ENCODE measurements around the gene EIF4E2.

EIF4E2 gene

GRCh38 chr2:232575404-232575746 lies 24.9 kb downstream of the EIF4E2 start:
- no peak overlapping the region for H3K27ac ChIP-seq (ENCODE audit: low read length, poor library complexity, severe bottlenecking)
- no peak overlapping the region for H2AFZ ChIP-seq (ENCODE audit: low read depth, low read length)
- peaks cover 9% of the 10 kb centered on the region for H3K4me1 ChIP-seq (ENCODE audit: control insufficient read depth, insufficient read depth, low read depth, low read length)
- no peak overlapping the region for H3K23ac ChIP-seq (ENCODE audit: low read length in 2 of 2)
- no peak overlapping the region for H2AK5ac ChIP-seq (ENCODE audit: low read length, severe bottlenecking)
- H2BK5ac ChIP-seq (ENCODE audit: low read depth, low read length, poor library complexity, severe bottlenecking): no peak overlapping the region
- no peak overlapping the region for H3K14ac ChIP-seq (ENCODE audit: low read length in 2 of 2)
- H2BK15ac ChIP-seq (ENCODE audit: low read depth, poor library complexity, severe bottlenecking): no peak overlapping the region
- no peak overlapping the region for H3K4me3 ChIP-seq (ENCODE audit: insufficient read depth in 1 of 2, low read depth in 1 of 2, low read length in 2 of 2)
- no peaks in the 10 kb centered on the region for H3K9me3 ChIP-seq (ENCODE audit: control insufficient read depth, low read length)
- H3K79me1 ChIP-seq (replicated peaks; ENCODE audit: low read length, poor library complexity, severe bottlenecking): peaks cover 15% of the 10 kb centered on the region
- WGBS: 93% methylated on average over 1 of the region's 1 CpG
- no peak overlapping the region for H4K91ac ChIP-seq (ENCODE audit: low read length)
- H3K4me2 ChIP-seq (ENCODE audit: low read length, poor library complexity, severe bottlenecking): no peak overlapping the region
- no peaks in the 10 kb centered on the region for H3K27me3 ChIP-seq (ENCODE audit: control insufficient read depth in 1 of 2, insufficient read depth in 1 of 2, low read length in 2 of 2)
- no peak overlapping the region for H2BK120ac ChIP-seq (ENCODE audit: low read depth, low read length)
- no peak overlapping the region for H4K8ac ChIP-seq (ENCODE audit: low read length)
- H3K18ac ChIP-seq (ENCODE audit: low read depth in 1 of 2, low read length in 2 of 2): no peak overlapping the region
- no peak for DNase-seq
- peaks cover 12 to 67% of the 10 kb centered on the region in 2 experiments for H3K36me3 ChIP-seq (ENCODE audit: control insufficient read depth in 1 of 2, insufficient read depth in 2 of 2, low read depth in 1 of 2, low read length in 2 of 2)
- H3K9ac ChIP-seq (ENCODE audit: low read length): no peak overlapping the region
- H3K4ac ChIP-seq (ENCODE audit: low read depth in 1 of 2, low read length in 2 of 2): no peak overlapping the region
- no peak overlapping the region for H2BK12ac ChIP-seq (ENCODE audit: low read length in 2 of 2)

GRCh38 chr2:232576995-232577394 lies 26.5 kb downstream of the EIF4E2 start:
- no peak overlapping the region for H2BK120ac ChIP-seq (ENCODE audit: low read depth, low read length)

GRCh38 chr2:232577841-232578240 lies 27.4 kb downstream of the EIF4E2 start:
- Histone ChIP-seq H3K36me3 (ENCODE audit: control insufficient read depth in 1 of 2, insufficient read depth in 2 of 2, low read depth in 1 of 2, low read length in 2 of 2) (peaks cover 14 to 75% of the 10 kb centered on the region in 2 experiments), H3K9ac (ENCODE audit: low read length) (no peak overlapping the region), H4K8ac (ENCODE audit: low read length) (no peak overlapping the region), H3K9me3 (ENCODE audit: control insufficient read depth, low read length) (no peaks in the 10 kb centered on the region), H4K91ac (ENCODE audit: low read length) (no peak overlapping the region), H3K4me1 (ENCODE audit: control insufficient read depth, insufficient read depth, low read depth, low read length) (peaks cover 3% of the 10 kb centered on the region), H3K18ac (ENCODE audit: low read depth in 1 of 2, low read length in 2 of 2) (no peak overlapping the region), H2BK15ac (ENCODE audit: low read depth, poor library complexity, severe bottlenecking) (no peak overlapping the region), H3K27ac (ENCODE audit: low read length, poor library complexity, severe bottlenecking) (no peak overlapping the region), H2AK5ac (ENCODE audit: low read length, severe bottlenecking) (no peak overlapping the region), H3K79me1 (replicated peaks; ENCODE audit: low read length, poor library complexity, severe bottlenecking) (peaks cover 7% of the 10 kb centered on the region), H3K4ac (ENCODE audit: low read depth in 1 of 2, low read length in 2 of 2) (no peak overlapping the region), H3K23ac (ENCODE audit: low read length in 2 of 2) (no peak overlapping the region), H3K14ac (ENCODE audit: low read length in 2 of 2) (no peak overlapping the region), H3K27me3 (ENCODE audit: control insufficient read depth in 1 of 2, insufficient read depth in 1 of 2, low read length in 2 of 2) (no peaks in the 10 kb centered on the region), H2BK12ac (ENCODE audit: low read length in 2 of 2) (no peak overlapping the region), H3K4me3 (ENCODE audit: insufficient read depth in 1 of 2, low read depth in 1 of 2, low read length in 2 of 2) (no peak overlapping the region), H3K4me2 (ENCODE audit: low read length, poor library complexity, severe bottlenecking) (no peak overlapping the region), H2BK120ac (ENCODE audit: low read depth, low read length) (no peak overlapping the region), H2BK5ac (ENCODE audit: low read depth, low read length, poor library complexity, severe bottlenecking) (no peak overlapping the region), H2AFZ (ENCODE audit: low read depth, low read length) (no peak overlapping the region)
- WGBS: 100% methylated on average over 1 of the region's 2 CpGs
- no peak for DNase-seq

More at GRCh38 chr2:232576995-232577394, 26.5 kb downstream of the EIF4E2 start:
- H3K4me2 ChIP-seq (ENCODE audit: low read length, poor library complexity, severe bottlenecking): no peak overlapping the region
- peak overlapping the region; percentile 21 for H3K9ac ChIP-seq (ENCODE audit: low read length)
- peak overlapping the region; percentile 29 for H4K8ac ChIP-seq (ENCODE audit: low read length)
- H2AK5ac ChIP-seq (ENCODE audit: low read length, severe bottlenecking): no peak overlapping the region
- H2AFZ ChIP-seq (ENCODE audit: low read depth, low read length): no peak overlapping the region
- DNase-seq: peak; percentile 34
- H4K91ac ChIP-seq (ENCODE audit: low read length): no peak overlapping the region
- no peaks in the 10 kb centered on the region for H3K9me3 ChIP-seq (ENCODE audit: control insufficient read depth, low read length)
- H3K36me3 ChIP-seq (ENCODE audit: control insufficient read depth in 1 of 2, insufficient read depth in 2 of 2, low read depth in 1 of 2, low read length in 2 of 2): peaks cover 14 to 71% of the 10 kb centered on the region in 2 experiments
- 63% methylated on average over 2 of the region's 2 CpGs for WGBS
- H3K4me3 ChIP-seq (ENCODE audit: insufficient read depth in 1 of 2, low read depth in 1 of 2, low read length in 2 of 2): no peak overlapping the region
- no peak overlapping the region for H2BK5ac ChIP-seq (ENCODE audit: low read depth, low read length, poor library complexity, severe bottlenecking)
- H2BK12ac ChIP-seq (ENCODE audit: low read length in 2 of 2): no peak overlapping the region
- H3K23ac ChIP-seq (ENCODE audit: low read length in 2 of 2): no peak overlapping the region
- H3K14ac ChIP-seq (ENCODE audit: low read length in 2 of 2): no peak overlapping the region
- no peak overlapping the region for H2BK15ac ChIP-seq (ENCODE audit: low read depth, poor library complexity, severe bottlenecking)
- peaks cover 9% of the 10 kb centered on the region for H3K79me1 ChIP-seq (replicated peaks; ENCODE audit: low read length, poor library complexity, severe bottlenecking)
- H3K27ac ChIP-seq (ENCODE audit: low read length, poor library complexity, severe bottlenecking): no peak overlapping the region
- no peak overlapping the region for H3K18ac ChIP-seq (ENCODE audit: low read depth in 1 of 2, low read length in 2 of 2)
- no peaks in the 10 kb centered on the region for H3K27me3 ChIP-seq (ENCODE audit: control insufficient read depth in 1 of 2, insufficient read depth in 1 of 2, low read length in 2 of 2)
- H3K4me1 ChIP-seq (ENCODE audit: control insufficient read depth, insufficient read depth, low read depth, low read length): peaks cover 3% of the 10 kb centered on the region
- no peak overlapping the region for H3K4ac ChIP-seq (ENCODE audit: low read depth in 1 of 2, low read length in 2 of 2)

- no peak for DNase-seq
- peaks cover 7% of the 10 kb centered on the region for H3K79me1 ChIP-seq (replicated peaks; ENCODE audit: low read length, poor library complexity, severe bottlenecking)
- no peak overlapping the region for H3K4ac ChIP-seq (ENCODE audit: low read depth in 1 of 2, low read length in 2 of 2)
- no peaks in the 10 kb centered on the region for H3K27me3 ChIP-seq (ENCODE audit: control insufficient read depth in 1 of 2, insufficient read depth in 1 of 2, low read length in 2 of 2)
- H3K4me2 ChIP-seq (ENCODE audit: low read length, poor library complexity, severe bottlenecking): no peak overlapping the region
- H2BK12ac ChIP-seq (ENCODE audit: low read length in 2 of 2): no peak overlapping the region
- peaks cover 3% of the 10 kb centered on the region for H3K4me1 ChIP-seq (ENCODE audit: control insufficient read depth, insufficient read depth, low read depth, low read length)
- no peak overlapping the region for H2AK5ac ChIP-seq (ENCODE audit: low read length, severe bottlenecking)
- no peak overlapping the region for H2BK5ac ChIP-seq (ENCODE audit: low read depth, low read length, poor library complexity, severe bottlenecking)
- no peaks in the 10 kb centered on the region for H3K9me3 ChIP-seq (ENCODE audit: control insufficient read depth, low read length)
- no peak overlapping the region for H2BK120ac ChIP-seq (ENCODE audit: low read depth, low read length)
- no peak overlapping the region for H3K23ac ChIP-seq (ENCODE audit: low read length in 2 of 2)
- WGBS: 100% methylated on average over 1 of the region's 2 CpGs
- no peak overlapping the region for H3K9ac ChIP-seq (ENCODE audit: low read length)
- no peak overlapping the region for H3K4me3 ChIP-seq (ENCODE audit: insufficient read depth in 1 of 2, low read depth in 1 of 2, low read length in 2 of 2)
- no peak overlapping the region for H2AFZ ChIP-seq (ENCODE audit: low read depth, low read length)
- no peak overlapping the region for H4K8ac ChIP-seq (ENCODE audit: low read length)
- H3K27ac ChIP-seq (ENCODE audit: low read length, poor library complexity, severe bottlenecking): no peak overlapping the region
- no peak overlapping the region for H2BK15ac ChIP-seq (ENCODE audit: low read depth, poor library complexity, severe bottlenecking)
- H3K18ac ChIP-seq (ENCODE audit: low read depth in 1 of 2, low read length in 2 of 2): no peak overlapping the region
- H4K91ac ChIP-seq (ENCODE audit: low read length): no peak overlapping the region
- H3K36me3 ChIP-seq (ENCODE audit: control insufficient read depth in 1 of 2, insufficient read depth in 2 of 2, low read depth in 1 of 2, low read length in 2 of 2): peaks cover 14 to 75% of the 10 kb centered on the region in 2 experiments
- H3K14ac ChIP-seq (ENCODE audit: low read length in 2 of 2): no peak overlapping the region
Measured at GRCh38 chr2:232578626-232579025, 28.1 kb downstream of the EIF4E2 start.

Measured in mesenchymal stem cell (in vitro differentiated cells and primary cell).